OCI-LY1 (cell line): ENCODE measurements around the gene GSG1.
"Not testable (repeated sequence)": the region's sequence is repeated elsewhere in the genome, so short reads cannot be mapped to it uniquely, and the experiment has no call there.

ENCODE experiments used
- H2AFZ ChIP-seq: fragments of 200-600 bp; sonication (generic), shearing (Covaris generic); 2 replicates; pipeline ENCODE4 v1.6.0; 2014; ENCODE audit warnings: antibody characterized with exemption, mild to moderate bottlenecking, low read length
- H3F3A ChIP-seq: fragments of 200-600 bp; sonication (generic), shearing (Covaris generic); 2 replicates; pipeline ENCODE4 v1.6.0; 2014; ENCODE audit warnings: mild to moderate bottlenecking, antibody characterized with exemption, low read length, moderate library complexity; ENCODE audit not compliant: insufficient read depth
- H3K27ac ChIP-seq: fragments of 200-600 bp; sonication (generic); 2 replicates; pipeline ENCODE4 v1.5.1; 2014; ENCODE audit warnings: low read length, mixed run types, mild to moderate bottlenecking, low read depth; ENCODE audit not compliant: poor library complexity, severe bottlenecking
- H3K27me3 ChIP-seq: fragments of 200-600 bp; sonication (generic); 2 replicates; pipeline ENCODE4 v1.6.0; 2014; ENCODE audit warnings: antibody characterized with exemption, mild to moderate bottlenecking, low read length, moderate library complexity; ENCODE audit not compliant: insufficient read depth
- H3K36me3 ChIP-seq: fragments of 200-600 bp; sonication (generic); 2 replicates; pipeline ENCODE4 v1.6.1; 2014; ENCODE audit warnings: mild to moderate bottlenecking, antibody characterized with exemption, low read length, moderate library complexity, mixed read lengths; ENCODE audit not compliant: insufficient read depth
- H3K4me1 ChIP-seq: fragments of 200-600 bp; sonication (generic); 2 replicates; pipeline ENCODE4 v1.5.1; 2014; ENCODE audit warnings: mild to moderate bottlenecking, low read length, moderate library complexity; ENCODE audit not compliant: insufficient read depth, severe bottlenecking
- H3K4me2 ChIP-seq: fragments of 200-600 bp; sonication (generic), shearing (Covaris generic); 2 replicates; pipeline ENCODE4 v1.6.1; 2014; ENCODE audit warnings: low read length
- H3K4me3 ChIP-seq: fragments of 200-600 bp; sonication (generic); 2 replicates; pipeline ENCODE4 v1.5.1; 2014; ENCODE audit warnings: low read length, low read depth, mild to moderate bottlenecking, mixed read lengths; ENCODE audit not compliant: poor library complexity, severe bottlenecking
- H3K79me2 ChIP-seq: fragments of 200-600 bp; shearing (Covaris generic); 2 replicates; pipeline ENCODE4 v1.6.1; 2016; ENCODE audit warnings: mixed run types, low read length, mixed read lengths; ENCODE audit not compliant: insufficient read depth
- H3K9ac ChIP-seq: fragments of 200-600 bp; sonication (generic), shearing (Covaris generic); 2 replicates; pipeline ENCODE4 v1.6.1; 2014; ENCODE audit warnings: mild to moderate bottlenecking, low read length, mixed read lengths
- H3K9me2 ChIP-seq: fragments of 200-600 bp; sonication (generic), shearing (Covaris generic); 2 replicates; pipeline ENCODE4 v1.6.1; 2014; ENCODE audit warnings: low read depth, mild to moderate bottlenecking, low read length, mixed read lengths
- H3K9me3 ChIP-seq: fragments of 200-600 bp; shearing (Covaris generic); 2 replicates; pipeline ENCODE4 v1.6.1; 2014; ENCODE audit warnings: low read length, mixed read lengths
- H4K20me1 ChIP-seq: fragments of 200-600 bp; sonication (generic), shearing (Covaris generic); 2 replicates; pipeline ENCODE4 v1.6.0; 2016; ENCODE audit warnings: mild to moderate bottlenecking, low read length; ENCODE audit not compliant: insufficient read depth
- CTCF ChIP-seq: fragments of 200-600 bp; sonication (generic), shearing (Covaris generic); IDR thresholded peaks from 2 replicates; pipeline ENCODE4 v1.5.1; 2017; ENCODE audit warnings: mild to moderate bottlenecking, antibody characterized with exemption, low read length, moderate library complexity, mixed read lengths
- EZH2 ChIP-seq: fragments of 200-600 bp; sonication (generic), shearing (Covaris generic); IDR thresholded peaks from 2 replicates; pipeline ENCODE4 v1.8.0; 2017; ENCODE audit warnings: borderline replicate concordance, mixed run types, mild to moderate bottlenecking, antibody characterized with exemption, low read length, moderate library complexity, mixed read lengths

GSG1 gene

DNA sequence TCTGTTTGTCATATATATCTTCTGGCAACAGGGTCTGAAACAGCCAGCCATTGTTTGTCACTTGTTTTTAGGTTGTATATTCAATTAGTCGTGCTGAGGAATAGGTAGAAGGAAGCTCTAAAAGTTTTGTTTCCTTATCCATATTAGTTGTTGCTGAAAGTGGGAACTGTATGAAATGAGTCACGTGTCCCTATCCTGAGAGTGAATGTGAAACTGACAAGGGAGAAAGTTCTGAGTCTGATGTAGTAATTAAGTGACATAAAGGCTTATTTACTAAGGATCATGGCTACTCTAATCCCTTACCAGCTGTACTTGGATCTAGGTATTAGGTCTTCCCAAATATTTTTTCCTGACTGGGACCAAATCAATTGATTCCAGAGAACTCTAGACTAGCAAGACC lies 42.9 kb downstream of the GSG1 start:
- TF ChIP-seq EZH2 (no peak), CTCF (no peak)
- no peaks in the 10 kb centered on the region for H3K9me3 ChIP-seq

DNA sequence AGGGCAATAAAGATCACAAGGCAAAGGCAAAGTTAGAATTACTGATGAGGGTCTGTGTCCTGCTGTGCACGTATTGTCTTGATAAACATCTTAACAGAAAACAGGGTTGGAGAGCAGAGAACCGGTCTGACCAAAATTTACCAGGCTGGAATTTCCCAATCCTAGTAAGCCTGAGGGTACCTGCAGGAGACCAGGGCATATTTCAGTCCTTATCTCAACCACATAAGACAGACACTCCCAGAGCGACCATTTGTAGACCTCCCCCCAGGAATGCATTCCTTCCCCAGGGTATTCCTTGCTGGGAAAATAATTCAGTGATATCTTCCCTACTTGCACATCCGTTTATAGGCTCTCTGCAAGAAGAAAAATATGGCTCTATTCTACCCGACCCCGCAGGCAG lies 49.9 kb downstream of the GSG1 start:
- H3K4me1 ChIP-seq, H3K4me3 ChIP-seq, H3K9me2 ChIP-seq, H3K4me2 ChIP-seq, H3K9me3 ChIP-seq, H2AFZ ChIP-seq, H4K20me1 ChIP-seq, H3F3A ChIP-seq, H3K27me3 ChIP-seq, H3K9ac ChIP-seq, H3K27ac ChIP-seq, H3K36me3 ChIP-seq, H3K79me2 ChIP-seq: not testable (repeated sequence)

More for the DNA sequence above, 42.9 kb downstream of the GSG1 start:
- no peak overlapping the region for H2AFZ ChIP-seq
- H3K4me3 ChIP-seq = no peak overlapping the region
- no peak overlapping the region for H3K4me2 ChIP-seq
- no peaks in the 10 kb centered on the region for H3K79me2 ChIP-seq
- H3K4me1 ChIP-seq = no peaks in the 10 kb centered on the region
- H3K36me3 ChIP-seq = no peaks in the 10 kb centered on the region
- no peaks in the 10 kb centered on the region for H3K9me2 ChIP-seq
- H4K20me1 ChIP-seq = no peaks in the 10 kb centered on the region
- no peaks in the 10 kb centered on the region for H3K27me3 ChIP-seq
- no peak overlapping the region for H3K27ac ChIP-seq
- H3K9ac ChIP-seq = no peak overlapping the region
- H3F3A ChIP-seq = no peaks in the 10 kb centered on the region

GRCh38 chr12:13052421-13052820 lies 51.0 kb downstream of the GSG1 start:
- no peak overlapping the region for H3K4me2 ChIP-seq
- H3K79me2 ChIP-seq = no peaks in the 10 kb centered on the region
- H3K9me2 ChIP-seq = no peaks in the 10 kb centered on the region
- no peaks in the 10 kb centered on the region for H3F3A ChIP-seq
- no peak overlapping the region for H3K27ac ChIP-seq
- H2AFZ ChIP-seq = no peak overlapping the region
- H3K4me1 ChIP-seq = no peaks in the 10 kb centered on the region
- no peak for TF ChIP-seq EZH2
- H3K9ac ChIP-seq = no peak overlapping the region
- H3K36me3 ChIP-seq = no peaks in the 10 kb centered on the region
- no peak overlapping the region for H3K4me3 ChIP-seq
- H3K27me3 ChIP-seq = no peaks in the 10 kb centered on the region
- H4K20me1 ChIP-seq = no peaks in the 10 kb centered on the region
- no peaks in the 10 kb centered on the region; the same call in 1 of the 2 replicates for H3K9me3 ChIP-seq

DNA sequence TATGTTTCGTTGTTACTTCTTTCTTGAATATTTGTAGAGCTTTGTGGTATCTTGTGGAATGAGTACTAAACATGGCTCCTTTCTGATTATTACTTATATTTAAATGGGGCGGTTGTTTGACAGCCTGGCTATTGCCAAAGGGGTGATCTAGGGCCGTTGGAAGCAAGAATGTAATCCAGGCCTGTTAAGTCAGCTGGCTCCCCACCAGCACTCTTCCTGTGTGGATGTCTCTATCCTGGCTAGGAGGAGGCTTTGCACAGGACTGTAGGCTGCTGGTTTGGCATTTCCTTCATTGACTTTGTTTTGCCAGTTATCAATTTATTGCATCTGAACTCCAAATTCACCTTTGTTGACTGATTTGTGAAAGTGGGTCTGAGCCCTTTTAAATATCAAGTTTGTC lies 53.7 kb downstream of the GSG1 start:
- Histone ChIP-seq H3K9me3 (no peaks in the 10 kb centered on the region; the same call in 1 of the 2 replicates), H3K4me3 (no peak overlapping the region), H3F3A (no peaks in the 10 kb centered on the region), H3K36me3 (no peaks in the 10 kb centered on the region), H3K9ac (no peak overlapping the region), H4K20me1 (no peaks in the 10 kb centered on the region), H3K9me2 (no peaks in the 10 kb centered on the region), H2AFZ (no peak overlapping the region), H3K4me2 (no peak overlapping the region), H3K27ac (no peak overlapping the region), H3K4me1 (peaks cover 3% of the 10 kb centered on the region), H3K27me3 (no peaks in the 10 kb centered on the region), H3K79me2 (no peaks in the 10 kb centered on the region)
- TF ChIP-seq CTCF (no peak), EZH2 (no peak)
